ENCODE measurements around the gene BTBD19. TPM values are rescaled to one million over a fixed set of nuclear protein-coding genes. Genes with fewer than 3 reads are reported as not detected.

BTBD19 gene
- total and polyA plus RNA-seq, 9 of the 15 experiments (the other 6 are each of a cell fraction or from before 2014, with no cell fraction given), result 0.22 to 2.0 (median 0.95) TPM

DNA sequence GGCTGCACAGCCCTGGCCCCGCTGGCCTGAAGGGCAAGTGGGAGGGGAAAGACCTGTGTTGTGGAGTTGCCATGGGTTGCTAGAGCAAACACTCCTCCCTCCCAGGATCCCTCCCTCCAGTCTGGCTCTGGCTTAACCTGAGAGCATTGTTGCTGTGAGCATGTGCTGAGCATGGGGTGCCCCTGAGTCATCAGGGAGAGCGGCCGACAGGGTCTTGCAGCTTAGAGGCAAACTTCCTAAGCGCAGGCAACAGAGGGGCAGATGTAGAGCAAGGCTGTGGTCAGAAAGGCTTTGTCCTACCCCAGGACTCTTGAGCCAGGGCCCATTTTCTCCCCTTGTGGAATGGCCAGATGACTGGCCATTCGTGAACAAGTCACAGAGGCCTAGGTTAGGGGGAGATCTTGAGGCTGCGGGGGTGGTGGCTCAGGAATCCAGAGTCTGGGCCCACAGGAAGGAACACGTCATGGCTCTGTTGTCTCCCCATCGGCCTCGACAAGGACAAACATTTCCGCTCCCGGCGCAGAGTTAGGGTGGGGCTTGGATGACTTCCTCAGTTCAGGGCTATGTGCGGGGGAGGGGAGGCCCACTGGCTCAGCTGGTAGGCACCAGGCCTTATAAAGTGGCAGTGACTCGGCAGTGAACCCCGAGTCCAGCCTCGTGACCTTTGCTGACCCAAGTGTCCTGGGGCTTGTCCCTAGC, 810 bp upstream of the BTBD19 start (continued):
- TF ChIP-seq DDX20 (tag; IDR thresholded peaks at IDR 0.05; ENCODE audit: low read depth), result peak; percentile 51; the same call in 1 of the 2 replicates
- TF ChIP-seq, protein P1, sequence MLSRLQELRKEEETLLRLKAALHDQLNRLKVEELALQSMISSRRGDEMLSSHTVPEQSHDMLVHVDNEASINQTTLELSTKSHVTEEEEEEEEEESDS (CRISPR knock-in tag; IDR thresholded peaks at IDR 0.05), result no peak
- TF ChIP-seq POLR2B (IDR thresholded peaks at IDR 0.05; ENCODE audit: low read depth, partially characterized antibody), result peak; percentile 79
- peak; percentile 41 for TF ChIP-seq SMARCC2 (IDR thresholded peaks at IDR 0.05; ENCODE audit: low read depth)
- TF ChIP-seq SIRT6 (IDR thresholded peaks at IDR 0.05; ENCODE audit: low read depth, low read length), result no peak
- no peak; the same call in 1 of the 2 replicates for TF ChIP-seq KLF16 (IDR thresholded peaks at IDR 0.05)
- TF ChIP-seq TOE1 (IDR thresholded peaks at IDR 0.05; ENCODE audit: borderline replicate concordance), result peak; percentile 86
- TF ChIP-seq TOE1 (CRISPR knock-in tag; IDR thresholded peaks at IDR 0.05; ENCODE audit: borderline replicate concordance, low read depth), result peak; percentile 45; the same call in 1 of the 2 replicates
- TF ChIP-seq GTF2E2 (tag; IDR thresholded peaks at IDR 0.05), result peak; percentile 93
- TF ChIP-seq, protein P2, sequence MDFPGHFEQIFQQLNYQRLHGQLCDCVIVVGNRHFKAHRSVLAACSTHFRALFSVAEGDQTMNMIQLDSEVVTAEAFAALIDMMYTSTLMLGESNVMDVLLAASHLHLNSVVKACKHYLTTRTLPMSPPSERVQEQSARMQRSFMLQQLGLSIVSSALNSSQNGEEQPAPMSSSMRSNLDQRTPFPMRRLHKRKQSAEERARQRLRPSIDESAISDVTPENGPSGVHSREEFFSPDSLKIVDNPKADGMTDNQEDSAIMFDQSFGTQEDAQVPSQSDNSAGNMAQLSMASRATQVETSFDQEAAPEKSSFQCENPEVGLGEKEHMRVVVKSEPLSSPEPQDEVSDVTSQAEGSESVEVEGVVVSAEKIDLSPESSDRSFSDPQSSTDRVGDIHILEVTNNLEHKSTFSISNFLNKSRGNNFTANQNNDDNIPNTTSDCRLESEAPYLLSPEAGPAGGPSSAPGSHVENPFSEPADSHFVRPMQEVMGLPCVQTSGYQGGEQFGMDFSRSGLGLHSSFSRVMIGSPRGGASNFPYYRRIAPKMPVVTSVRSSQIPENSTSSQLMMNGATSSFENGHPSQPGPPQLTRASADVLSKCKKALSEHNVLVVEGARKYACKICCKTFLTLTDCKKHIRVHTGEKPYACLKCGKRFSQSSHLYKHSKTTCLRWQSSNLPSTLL (IDR thresholded peaks at IDR 0.05), result no peak
- no peak for TF ChIP-seq RBM14 (IDR thresholded peaks at IDR 0.05; ENCODE audit: borderline replicate concordance, insufficient read depth, low read depth, low read length)
- TF ChIP-seq, protein P3, sequence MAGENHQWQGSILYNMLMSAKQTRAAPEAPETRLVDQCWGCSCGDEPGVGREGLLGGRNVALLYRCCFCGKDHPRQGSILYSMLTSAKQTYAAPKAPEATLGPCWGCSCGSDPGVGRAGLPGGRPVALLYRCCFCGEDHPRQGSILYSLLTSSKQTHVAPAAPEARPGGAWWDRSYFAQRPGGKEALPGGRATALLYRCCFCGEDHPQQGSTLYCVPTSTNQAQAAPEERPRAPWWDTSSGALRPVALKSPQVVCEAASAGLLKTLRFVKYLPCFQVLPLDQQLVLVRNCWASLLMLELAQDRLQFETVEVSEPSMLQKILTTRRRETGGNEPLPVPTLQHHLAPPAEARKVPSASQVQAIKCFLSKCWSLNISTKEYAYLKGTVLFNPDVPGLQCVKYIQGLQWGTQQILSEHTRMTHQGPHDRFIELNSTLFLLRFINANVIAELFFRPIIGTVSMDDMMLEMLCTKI (IDR thresholded peaks at IDR 0.05; ENCODE audit: partially characterized antibody), result no peak
- 0 out of 2 replicates have a peak, but pooled peaks have one; percentile 62 for TF ChIP-seq KLF10 (CRISPR knock-in tag; IDR thresholded peaks at IDR 0.05)
- no peak for TF ChIP-seq ZNF354B (CRISPR knock-in tag; IDR thresholded peaks at IDR 0.05)
- peak; percentile 94 for TF ChIP-seq CREM (IDR thresholded peaks at IDR 0.05; ENCODE audit: low read depth)
- TF ChIP-seq ZNF12 (CRISPR knock-in tag; IDR thresholded peaks at IDR 0.05), result no peak
- no peak for TF ChIP-seq ETS2 (tag; IDR thresholded peaks at IDR 0.05; ENCODE audit: borderline replicate concordance, poor library complexity, severe bottlenecking)
- peak; percentile 97 to 99 for TF ChIP-seq ETV6 (IDR thresholded peaks at IDR 0.05; ENCODE audit: borderline replicate concordance in 1 of 2, low read depth in 2 of 2, low read length in 1 of 2)
- peak; percentile 52; the same call in 1 of the 2 replicates for TF ChIP-seq ETV6 (CRISPR knock-in tag; IDR thresholded peaks at IDR 0.05; ENCODE audit: borderline replicate concordance)
- TF ChIP-seq, protein P4, sequence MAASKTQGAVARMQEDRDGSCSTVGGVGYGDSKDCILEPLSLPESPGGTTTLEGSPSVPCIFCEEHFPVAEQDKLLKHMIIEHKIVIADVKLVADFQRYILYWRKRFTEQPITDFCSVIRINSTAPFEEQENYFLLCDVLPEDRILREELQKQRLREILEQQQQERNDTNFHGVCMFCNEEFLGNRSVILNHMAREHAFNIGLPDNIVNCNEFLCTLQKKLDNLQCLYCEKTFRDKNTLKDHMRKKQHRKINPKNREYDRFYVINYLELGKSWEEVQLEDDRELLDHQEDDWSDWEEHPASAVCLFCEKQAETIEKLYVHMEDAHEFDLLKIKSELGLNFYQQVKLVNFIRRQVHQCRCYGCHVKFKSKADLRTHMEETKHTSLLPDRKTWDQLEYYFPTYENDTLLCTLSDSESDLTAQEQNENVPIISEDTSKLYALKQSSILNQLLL (CRISPR knock-in tag; IDR thresholded peaks at IDR 0.05; ENCODE audit: borderline replicate concordance), result no peak
- peak; percentile 57 for TF ChIP-seq ZNF239 (CRISPR knock-in tag; IDR thresholded peaks at IDR 0.05)
- no peak for TF ChIP-seq CBX2 (IDR thresholded peaks at IDR 0.05; ENCODE audit: insufficient read depth, low read length, poor library complexity, severe bottlenecking)

All from K562 (cell line).